ENCODE measurements around the gene PCDHB8.
"Not testable (repeated sequence)": the region's sequence is repeated elsewhere in the genome, so short reads cannot be mapped to it uniquely, and the experiment has no call there.

Gene PCDHB8

DNA sequence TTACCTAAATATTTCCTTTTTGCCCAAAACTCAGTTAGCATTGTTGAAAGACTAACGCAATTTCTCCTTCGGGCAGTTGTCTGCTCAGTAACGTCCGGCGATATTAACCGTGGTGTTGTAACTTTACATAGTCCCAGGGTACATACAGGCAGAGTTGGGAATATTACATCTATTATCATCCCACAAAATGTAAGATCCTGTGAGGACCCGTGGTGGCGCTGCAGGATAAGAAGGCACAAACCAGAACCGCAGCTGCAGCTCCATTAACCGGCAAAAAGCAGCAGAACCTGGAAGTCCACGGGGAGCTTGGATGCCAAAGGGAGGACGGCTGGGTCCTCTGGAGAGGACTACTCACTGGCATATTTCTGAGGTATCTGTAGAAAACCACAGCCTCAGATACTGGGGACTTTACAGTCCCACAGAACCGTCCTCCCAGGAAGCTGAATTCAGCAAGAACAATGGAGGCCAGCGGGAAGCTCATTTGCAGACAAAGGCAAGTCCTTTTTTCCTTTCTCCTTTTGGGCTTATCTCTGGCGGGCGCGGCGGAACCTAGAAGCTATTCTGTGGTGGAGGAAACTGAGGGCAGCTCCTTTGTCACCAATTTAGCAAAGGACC lies at the start of gene PCDHB8:
Gene PCDHB8, plus strand, starts transcription at position 214 of the 615 bp plus-strand sequence. Its CDS starts 245 bp downstream, at position 459.
- in situ Hi-C loops (cut with MboI; ENCODE audit: low sequenced_read_pairs), result not testable (repeated sequence)

DNA sequence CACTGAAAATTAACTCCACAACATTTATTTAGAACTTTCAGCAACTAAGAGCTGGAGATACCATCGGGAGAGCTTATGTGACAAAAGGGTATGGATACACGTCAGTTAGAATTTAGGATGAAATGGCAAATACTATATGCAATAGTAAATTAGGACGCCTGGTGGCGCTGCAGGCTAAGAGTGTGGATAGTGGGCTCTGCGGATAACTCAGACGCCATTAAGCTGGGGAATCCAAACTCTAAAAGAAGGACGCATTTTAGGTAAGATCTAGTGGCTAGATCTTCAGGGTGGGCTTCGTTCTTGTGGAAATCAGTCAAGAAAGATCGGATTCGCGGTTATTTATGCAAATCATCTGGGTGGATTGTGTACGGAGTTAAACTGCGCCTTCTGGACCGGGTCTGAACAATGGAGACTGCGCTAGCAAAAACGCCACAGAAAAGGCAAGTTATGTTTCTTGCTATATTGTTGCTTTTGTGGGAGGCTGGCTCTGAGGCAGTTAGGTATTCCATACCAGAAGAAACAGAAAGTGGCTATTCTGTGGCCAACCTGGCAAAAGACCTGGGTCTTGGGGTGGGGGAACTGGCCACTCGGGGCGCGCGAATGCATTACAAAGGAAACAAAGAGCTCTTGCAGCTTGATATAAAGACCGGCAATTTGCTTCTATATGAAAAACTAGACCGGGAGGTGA lies 42.4 kb upstream of the PCDHB8 start, which contains the start of gene PCDHB5:
Gene PCDHB5, plus strand, starts transcription at position 177 of the 688 bp plus-strand sequence. Its CDS starts 229 bp downstream, at position 406.
- in situ Hi-C loops (cut with MboI; ENCODE audit: low sequenced_read_pairs), result no loop called here

DNA sequence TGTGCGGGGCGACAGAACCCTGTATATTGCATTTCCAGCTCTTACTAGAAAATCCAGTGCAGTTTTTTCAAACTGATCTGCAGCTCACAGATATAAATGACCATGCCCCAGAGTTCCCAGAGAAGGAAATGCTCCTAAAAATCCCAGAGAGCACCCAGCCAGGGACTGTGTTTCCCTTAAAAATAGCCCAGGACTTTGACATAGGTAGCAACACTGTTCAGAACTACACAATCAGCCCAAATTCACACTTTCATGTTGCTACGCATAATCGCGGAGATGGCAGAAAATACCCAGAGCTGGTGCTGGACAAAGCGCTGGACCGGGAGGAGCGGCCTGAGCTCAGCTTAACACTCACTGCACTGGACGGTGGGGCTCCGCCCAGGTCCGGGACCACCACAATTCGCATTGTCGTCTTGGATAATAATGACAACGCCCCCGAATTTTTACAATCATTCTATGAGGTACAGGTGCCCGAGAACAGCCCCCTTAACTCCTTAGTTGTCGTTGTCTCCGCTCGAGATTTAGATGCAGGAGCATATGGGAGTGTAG lies 41.8 kb upstream of the PCDHB8 start:
- in situ Hi-C loops (cut with MboI; ENCODE audit: low sequenced_read_pairs), result no loop called here

DNA sequence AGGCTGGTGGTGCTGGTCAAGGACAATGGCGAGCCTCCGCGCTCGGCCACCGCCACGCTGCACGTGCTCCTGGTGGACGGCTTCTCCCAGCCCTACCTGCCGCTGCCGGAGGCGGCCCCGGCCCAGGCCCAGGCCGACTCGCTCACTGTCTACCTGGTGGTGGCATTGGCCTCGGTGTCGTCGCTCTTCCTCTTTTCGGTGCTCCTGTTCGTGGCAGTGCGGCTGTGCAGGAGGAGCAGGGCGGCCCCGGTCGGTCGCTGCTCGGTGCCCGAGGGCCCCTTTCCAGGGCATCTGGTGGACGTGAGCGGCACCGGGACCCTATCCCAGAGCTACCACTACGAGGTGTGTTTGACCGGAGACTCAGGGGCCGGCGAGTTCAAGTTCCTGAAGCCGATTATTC lies 40.2 kb upstream of the PCDHB8 start:
- in situ Hi-C loops (cut with MboI; ENCODE audit: low sequenced_read_pairs), result not testable (repeated sequence)

DNA sequence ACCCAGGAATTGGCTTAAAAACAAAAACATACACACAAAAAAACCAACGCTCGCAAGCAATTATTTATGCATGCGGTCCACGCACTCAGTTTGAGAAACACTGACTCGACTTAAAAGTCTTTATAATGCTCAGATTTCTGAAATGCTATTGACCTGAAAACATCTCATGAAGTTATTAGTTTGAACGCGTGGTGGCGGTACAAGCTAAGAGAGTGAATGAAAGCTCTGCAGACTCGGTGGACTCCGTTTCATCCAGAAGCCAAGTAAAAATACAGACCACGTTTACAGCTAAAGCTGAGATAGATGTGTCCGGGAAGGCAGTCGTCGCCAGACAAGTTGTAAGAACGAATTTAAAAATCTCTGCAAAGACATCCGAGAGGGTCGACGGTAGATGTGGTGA lies 27.8 kb upstream of the PCDHB8 start, which contains the start of gene PCDHB6:
Gene PCDHB6, plus strand, starts transcription at position 246 of the 400 bp plus-strand sequence. CDS start 201 bp downstream, outside the sequence.
- in situ Hi-C loops (cut with MboI; ENCODE audit: low sequenced_read_pairs), result no loop called here

DNA sequence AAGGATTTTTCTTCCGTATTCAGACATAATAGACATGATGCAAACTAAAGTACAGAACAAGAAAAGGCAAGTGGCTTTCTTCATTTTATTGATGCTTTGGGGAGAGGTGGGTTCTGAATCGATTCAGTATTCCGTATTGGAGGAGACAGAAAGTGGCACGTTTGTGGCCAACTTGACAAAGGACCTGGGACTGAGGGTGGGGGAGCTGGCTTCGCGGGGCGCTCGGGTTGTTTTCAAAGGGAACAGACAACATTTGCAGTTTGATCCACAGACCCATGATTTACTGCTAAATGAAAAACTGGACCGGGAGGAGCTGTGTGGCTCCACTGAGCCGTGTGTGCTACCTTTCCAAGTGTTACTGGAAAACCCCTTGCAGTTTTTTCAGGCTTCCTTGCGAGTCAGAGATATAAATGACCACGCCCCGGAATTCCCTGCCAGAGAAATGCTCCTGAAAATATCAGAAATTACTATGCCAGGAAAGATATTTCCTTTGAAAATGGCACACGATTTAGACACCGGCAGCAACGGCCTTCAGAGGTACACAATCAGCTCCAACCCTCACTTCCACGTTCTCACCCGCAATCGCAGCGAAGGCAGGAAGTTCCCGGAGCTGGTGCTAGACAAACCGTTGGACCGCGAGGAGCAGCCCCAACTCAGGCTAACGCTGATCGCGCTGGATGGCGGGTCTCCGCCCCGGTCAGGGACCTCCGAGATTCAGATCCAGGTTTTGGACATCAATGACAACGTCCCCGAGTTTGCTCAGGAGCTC lies 27.2 kb upstream of the PCDHB8 start:
- in situ Hi-C loops (cut with MboI; ENCODE audit: low sequenced_read_pairs), result no loop called here

DNA sequence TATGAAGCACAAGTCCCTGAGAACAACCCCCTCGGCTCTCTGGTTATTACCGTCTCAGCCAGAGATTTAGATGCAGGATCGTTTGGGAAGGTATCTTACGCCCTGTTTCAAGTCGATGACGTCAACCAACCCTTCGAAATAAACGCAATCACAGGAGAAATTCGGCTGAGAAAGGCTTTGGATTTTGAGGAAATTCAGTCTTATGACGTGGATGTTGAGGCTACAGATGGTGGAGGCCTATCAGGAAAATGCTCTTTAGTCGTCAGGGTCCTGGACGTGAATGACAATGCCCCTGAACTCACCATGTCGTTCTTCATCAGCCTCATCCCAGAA lies 26.6 kb upstream of the PCDHB8 start:
- in situ Hi-C loops (cut with MboI; ENCODE audit: low sequenced_read_pairs), result no loop called here

DNA sequence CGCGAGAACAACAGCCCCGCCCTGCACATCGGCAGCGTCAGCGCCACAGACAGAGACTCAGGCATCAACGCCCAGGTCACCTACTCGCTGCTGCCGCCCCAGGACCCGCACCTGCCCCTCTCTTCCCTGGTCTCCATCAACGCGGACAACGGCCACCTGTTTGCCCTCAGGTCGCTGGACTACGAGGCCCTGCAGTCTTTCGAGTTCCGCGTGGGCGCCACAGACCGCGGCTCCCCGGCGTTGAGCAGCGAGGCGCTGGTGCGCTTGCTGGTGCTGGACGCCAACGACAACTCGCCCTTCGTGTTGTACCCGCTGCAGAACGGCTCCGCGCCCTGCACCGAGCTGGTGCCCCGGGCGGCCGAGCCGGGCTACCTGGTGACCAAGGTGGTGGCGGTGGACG lies 26.0 kb upstream of the PCDHB8 start:
- in situ Hi-C loops (cut with MboI; ENCODE audit: low sequenced_read_pairs), result not testable (repeated sequence)

DNA sequence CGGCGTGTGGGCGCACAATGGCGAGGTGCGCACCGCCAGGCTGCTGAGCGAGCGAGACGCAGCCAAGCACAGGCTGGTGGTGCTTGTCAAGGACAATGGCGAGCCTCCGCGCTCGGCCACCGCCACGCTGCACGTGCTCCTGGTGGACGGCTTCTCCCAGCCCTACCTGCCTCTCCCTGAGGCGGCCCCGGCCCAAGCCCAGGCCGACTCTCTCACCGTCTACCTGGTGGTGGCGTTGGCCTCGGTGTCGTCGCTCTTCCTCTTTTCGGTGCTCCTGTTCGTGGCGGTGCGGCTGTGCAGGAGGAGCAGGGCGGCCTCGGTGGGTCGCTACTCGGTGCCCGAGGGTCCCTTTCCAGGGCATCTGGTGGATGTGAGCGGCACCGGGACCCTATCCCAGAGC lies 25.5 kb upstream of the PCDHB8 start:
- in situ Hi-C loops (cut with MboI; ENCODE audit: low sequenced_read_pairs), result not testable (repeated sequence)

DNA sequence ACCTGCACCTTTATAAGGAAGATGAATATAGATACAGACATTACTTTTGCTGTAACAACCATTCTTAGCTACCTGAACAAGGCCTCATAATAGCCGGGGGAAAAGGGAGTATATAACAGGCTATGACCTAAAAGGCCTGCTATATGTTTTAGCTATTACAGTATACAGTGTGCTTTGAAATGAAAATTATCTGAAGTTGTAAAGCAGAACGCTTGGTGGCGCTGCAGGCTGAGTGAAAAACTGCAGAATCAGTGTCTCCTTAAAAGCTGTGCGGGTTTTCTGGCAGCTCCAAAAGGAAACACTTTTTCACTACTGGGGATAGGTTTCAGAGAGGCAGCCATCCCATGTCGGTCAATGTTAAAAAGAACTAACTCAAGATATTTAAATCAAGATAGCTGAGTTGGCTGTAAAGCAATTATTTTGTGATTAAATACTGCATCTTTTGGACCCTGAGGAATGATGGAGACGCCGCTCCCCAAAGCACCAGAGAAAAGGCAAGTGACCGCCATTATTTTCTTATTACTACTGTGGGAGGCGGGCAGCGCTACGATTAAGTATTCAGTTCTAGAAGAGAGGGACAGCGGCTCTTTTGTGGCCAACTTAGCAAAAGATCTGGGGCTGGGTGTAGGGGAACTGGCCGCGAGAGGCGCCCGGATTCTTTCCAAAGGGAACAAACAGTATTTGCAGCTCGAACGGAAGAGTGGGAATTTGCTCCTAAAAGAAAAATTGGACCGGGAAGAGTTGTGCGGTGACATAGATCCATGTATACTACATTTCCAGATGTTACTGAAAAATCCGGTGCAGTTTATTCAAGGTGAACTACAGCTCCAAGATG lies 21.8 kb upstream of the PCDHB8 start:
- in situ Hi-C loops (cut with MboI; ENCODE audit: low sequenced_read_pairs), result no loop called here

DNA sequence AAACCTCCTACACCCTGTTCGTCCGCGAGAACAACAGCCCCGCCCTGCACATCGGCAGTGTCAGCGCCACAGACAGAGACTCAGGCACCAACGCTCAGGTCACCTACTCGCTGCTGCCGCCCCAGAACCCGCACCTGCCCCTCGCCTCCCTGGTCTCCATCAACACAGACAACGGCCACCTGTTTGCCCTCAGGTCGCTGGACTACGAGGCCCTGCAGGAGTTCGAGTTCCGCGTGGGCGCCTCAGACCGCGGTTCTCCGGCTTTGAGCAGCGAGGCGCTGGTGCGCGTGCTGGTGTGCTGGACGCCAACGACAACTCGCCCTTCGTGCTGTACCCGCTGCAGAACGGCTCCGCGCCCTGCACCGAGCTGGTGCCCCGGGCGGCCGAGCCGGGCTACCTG lies 20.2 kb upstream of the PCDHB8 start:
- in situ Hi-C loops (cut with MboI; ENCODE audit: low sequenced_read_pairs), result not testable (repeated sequence)

DNA sequence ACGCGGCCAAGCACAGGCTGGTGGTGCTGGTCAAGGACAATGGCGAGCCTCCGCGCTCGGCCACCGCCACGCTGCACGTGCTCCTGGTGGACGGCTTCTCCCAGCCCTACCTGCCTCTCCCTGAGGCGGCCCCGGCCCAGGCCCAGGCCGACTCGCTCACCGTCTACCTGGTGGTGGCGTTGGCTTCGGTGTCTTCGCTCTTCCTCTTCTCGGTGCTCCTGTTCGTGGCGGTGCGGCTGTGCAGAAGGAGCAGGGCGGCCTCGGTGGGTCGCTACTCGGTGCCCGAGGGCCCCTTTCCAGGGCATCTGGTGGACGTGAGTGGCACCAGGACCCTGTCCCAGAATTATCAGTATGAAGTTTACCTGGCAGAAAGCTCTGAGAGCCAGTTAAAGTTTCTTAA lies 19.7 kb upstream of the PCDHB8 start:
- in situ Hi-C loops (cut with MboI; ENCODE audit: low sequenced_read_pairs), result not testable (repeated sequence)

DNA sequence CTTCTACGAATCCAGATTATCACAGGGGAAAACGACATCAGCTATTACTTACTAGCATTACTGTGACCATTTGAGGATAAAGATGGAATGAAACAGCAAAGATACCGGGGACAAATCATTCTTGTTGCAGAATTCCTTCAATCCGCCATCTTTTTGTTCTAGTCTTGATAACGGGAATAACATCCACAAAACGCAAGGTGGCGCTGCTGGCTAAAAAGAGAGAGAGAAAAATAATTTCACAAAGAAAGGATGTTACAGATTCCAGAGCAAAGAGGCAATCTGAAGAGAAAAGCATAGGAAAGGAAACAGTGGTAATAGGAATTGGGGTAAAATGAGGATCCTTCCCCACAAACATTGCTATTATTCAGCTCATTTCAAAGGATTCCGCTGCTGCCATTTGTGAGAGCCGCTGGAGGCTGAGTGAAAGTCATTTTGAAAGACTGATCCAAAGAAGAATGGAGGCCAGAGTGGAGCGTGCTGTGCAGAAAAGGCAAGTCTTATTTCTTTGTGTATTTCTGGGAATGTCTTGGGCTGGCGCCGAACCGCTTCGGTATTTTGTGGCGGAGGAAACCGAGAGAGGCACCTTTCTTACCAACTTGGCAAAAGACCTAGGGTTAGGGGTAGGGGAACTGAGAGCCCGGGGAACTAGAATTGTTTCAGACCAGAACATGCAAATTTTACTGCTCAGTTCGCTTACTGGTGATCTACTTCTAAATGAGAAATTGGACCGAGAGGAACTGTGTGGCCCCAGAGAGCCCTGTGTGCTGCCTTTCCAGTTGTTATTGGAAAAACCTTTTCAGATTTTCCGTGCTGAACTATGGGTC lies 5.0 kb upstream of the PCDHB8 start, which contains the start of gene PCDHB7:
Gene PCDHB7, plus strand, starts transcription at position 264 of the 824 bp plus-strand sequence. Its CDS starts 192 bp downstream, at position 456.
- in situ Hi-C loops (cut with MboI; ENCODE audit: low sequenced_read_pairs), result no loop called here

DNA sequence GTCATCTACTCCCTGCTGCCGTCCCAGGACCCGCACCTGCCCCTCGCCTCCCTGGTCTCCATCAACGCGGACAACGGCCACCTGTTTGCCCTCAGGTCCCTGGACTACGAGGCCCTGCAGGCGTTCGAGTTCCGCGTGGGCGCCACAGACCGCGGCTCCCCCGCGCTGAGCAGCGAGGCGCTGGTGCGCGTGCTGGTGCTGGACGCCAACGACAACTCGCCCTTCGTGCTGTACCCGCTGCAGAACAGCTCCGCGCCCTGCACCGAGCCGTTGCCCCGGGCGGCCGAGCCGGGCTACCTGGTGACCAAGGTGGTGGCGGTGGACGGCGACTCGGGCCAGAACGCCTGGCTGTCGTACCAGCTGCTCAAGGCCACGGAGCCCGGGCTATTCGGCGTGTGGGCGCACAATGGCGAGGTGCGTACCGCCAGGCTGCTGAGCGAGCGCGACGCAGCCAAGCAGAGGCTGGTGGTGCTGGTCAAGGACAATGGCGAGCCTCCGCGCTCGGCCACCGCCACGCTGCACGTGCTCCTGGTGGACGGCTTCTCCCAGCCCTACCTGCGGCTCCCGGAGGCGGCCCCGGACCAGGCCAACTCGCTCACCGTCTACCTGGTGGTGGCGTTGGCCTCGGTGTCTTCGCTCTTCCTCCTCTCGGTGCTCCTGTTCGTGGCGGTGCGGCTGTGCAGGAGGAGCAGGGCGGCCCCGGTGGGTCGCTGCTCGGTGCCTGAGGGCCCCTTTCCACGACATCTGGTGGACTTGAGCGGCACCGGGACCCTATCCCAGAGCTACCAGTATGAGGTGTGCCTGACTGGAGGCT lies 3.1 kb upstream of the PCDHB8 start:
- in situ Hi-C loops (cut with MboI; ENCODE audit: low sequenced_read_pairs), result not testable (repeated sequence)

DNA sequence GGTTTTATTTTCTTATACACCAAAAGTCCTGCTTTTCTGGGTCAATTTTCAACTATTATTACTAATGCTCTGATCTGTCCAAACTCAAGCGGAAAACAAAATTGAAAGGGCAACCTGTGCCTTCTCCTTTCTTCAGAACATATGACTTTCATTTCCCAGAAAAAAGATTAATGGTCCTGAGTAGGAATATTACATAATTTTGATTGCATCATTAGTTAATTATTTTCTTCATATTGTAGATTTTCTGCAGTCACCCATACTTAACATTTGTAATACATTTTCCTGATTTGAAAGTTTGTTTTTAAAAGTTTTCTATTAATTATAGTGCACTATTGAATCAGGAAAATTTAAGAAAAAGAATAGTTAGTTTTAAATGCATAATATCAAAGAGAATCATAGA lies 1.7 kb upstream of the PCDHB8 start:
- in situ Hi-C loops (cut with MboI; ENCODE audit: low sequenced_read_pairs), result no loop called here

DNA sequence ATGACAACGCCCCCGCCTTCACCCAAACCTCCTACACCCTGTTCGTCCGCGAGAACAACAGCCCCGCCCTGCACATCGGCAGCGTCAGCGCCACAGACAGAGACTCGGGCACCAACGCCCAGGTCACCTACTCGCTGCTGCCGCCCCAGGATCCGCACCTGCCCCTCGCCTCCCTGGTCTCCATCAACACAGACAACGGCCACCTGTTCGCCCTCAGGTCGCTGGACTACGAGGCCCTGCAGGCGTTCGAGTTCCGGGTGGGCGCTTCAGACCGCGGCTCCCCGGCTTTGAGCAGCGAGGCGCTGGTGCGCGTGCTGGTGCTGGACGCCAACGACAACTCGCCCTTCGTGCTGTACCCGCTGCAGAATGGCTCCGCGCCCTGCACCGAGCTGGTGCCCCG lies 1.8 kb downstream of the PCDHB8 start:
- in situ Hi-C loops (cut with MboI; ENCODE audit: low sequenced_read_pairs), result not testable (repeated sequence)

DNA sequence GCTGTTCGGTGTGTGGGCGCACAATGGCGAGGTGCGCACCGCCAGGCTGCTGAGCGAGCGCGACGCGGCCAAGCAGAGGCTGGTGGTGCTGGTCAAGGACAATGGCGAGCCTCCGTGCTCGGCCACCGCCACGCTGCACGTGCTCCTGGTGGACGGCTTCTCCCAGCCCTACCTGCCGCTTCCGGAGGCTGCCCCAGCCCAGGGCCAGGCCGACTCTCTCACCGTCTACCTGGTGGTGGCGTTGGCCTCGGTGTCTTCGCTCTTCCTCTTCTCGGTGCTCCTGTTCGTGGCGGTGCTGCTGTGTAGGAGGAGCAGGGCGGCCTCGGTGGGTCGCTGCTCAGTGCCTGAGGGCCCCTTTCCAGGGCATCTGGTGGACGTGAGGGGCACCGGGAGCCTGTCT lies 2.3 kb downstream of the PCDHB8 start:
- in situ Hi-C loops (cut with MboI; ENCODE audit: low sequenced_read_pairs), result not testable (repeated sequence)

DNA sequence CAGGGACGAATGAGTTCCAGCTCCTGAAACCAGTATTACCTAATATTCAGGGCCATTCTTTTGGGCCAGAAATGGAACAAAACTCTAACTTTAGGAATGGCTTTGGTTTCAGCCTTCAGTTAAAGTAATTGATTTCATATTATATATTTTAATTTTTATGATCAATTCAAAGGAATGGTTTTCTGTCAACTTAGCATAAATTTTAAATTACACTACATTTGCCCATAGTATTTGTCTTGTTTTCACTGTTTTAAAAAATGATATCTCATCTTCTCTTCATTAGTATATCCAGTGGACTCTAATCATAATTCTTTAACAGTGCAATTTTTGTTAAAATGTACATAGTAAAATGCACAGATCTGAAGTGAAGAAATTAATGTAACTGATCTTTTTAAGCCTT lies 2.7 kb downstream of the PCDHB8 start:
- in situ Hi-C loops (cut with MboI; ENCODE audit: low sequenced_read_pairs), result no loop called here

DNA sequence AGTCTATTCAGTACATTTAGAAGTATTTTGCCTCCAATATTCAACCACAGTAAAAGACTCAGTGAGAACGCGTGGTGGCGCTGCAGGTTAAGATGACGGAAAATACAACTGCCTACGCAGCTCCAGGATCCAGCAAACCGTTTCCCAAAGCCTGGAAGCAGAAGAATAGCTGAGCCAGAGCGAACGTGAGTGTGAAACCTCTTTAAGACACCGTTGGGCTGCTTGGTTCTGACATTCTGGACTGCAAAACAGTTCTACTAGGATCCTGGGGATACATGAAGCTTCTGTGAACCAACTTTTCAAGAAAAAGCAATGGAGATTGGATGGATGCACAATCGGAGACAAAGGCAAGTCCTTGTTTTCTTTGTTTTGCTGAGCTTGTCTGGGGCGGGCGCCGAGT lies 4.7 kb downstream of the PCDHB8 start, which contains the start of gene PCDHB16:
Gene PCDHB16, plus strand, starts transcription at position 140 of the 400 bp plus-strand sequence. Its CDS starts 173 bp downstream, at position 313.
- in situ Hi-C loops (cut with MboI; ENCODE audit: low sequenced_read_pairs), result no loop called here

Data from hTERT RPE-1 (cell line).